Testis (tissue), 3 donors: Measurements from ENCODE around the gene STXBP6. TPM values are rescaled to one million over a fixed set of nuclear protein-coding genes. Genes with fewer than 3 reads are reported as not detected.

Experiments used
- DNase-seq: peaks from one replicate; pipeline ENCODE4 v3.0.0-alpha.2; 2019
- H3K27ac ChIP-seq, 2 donors: fragments of 200-600 bp; sonication (generic); one replicate each; pipeline ENCODE4 v1.5.1; 2019
- H3K27me3 ChIP-seq: fragments of 200-600 bp; sonication (generic); one replicate; pipeline ENCODE4 v1.5.1; 2019
- H3K36me3 ChIP-seq: fragments of 200-600 bp; sonication (generic); one replicate; pipeline ENCODE4 v1.5.1; 2017; ENCODE audit warnings: low read depth; ENCODE audit errors: missing control alignments
- H3K4me1 ChIP-seq: fragments of 200-600 bp; sonication (generic); one replicate; pipeline ENCODE4 v1.5.1; 2019
- H3K4me3 ChIP-seq, 2 donors: fragments of 200-600 bp; sonication (generic); one replicate each; pipeline ENCODE4 v1.5.1; 2017 to 2019
- H3K9me3 ChIP-seq: fragments of 200-600 bp; sonication (generic); one replicate; pipeline ENCODE4 v1.5.1; 2017
- CTCF ChIP-seq, 3 experiments: fragments of 450-650 bp in 2 of 3; fragments of 200-600 bp in 1 of 3; sonication (generic) in 1 of 3; IDR thresholded peaks; one replicate each; pipeline ENCODE4 v1.5.1; 2016 to 2019; ENCODE audit warnings: antibody characterized with exemption in 3 of 3, mild to moderate bottlenecking in 2 of 3, moderate library complexity in 1 of 3
- POLR2A ChIP-seq: fragments of 450-650 bp; IDR thresholded peaks from one replicate; pipeline ENCODE4 v1.6.1; 2017; ENCODE audit warnings: antibody characterized with exemption, mild to moderate bottlenecking, moderate library complexity
- WGBS, 2 donors: methylation state at CpG; one replicate each; pipeline ENCODE4 v1.1.5; 2018; 5-methylcytosine and 5-hydroxymethylcytosine counted together
- intact Hi-C: fragments of 100-400 bp; cut with DNase I; formaldehyde crosslinking; loops from one replicate; pipeline ENCODE4 v1.15.1; 2023; ENCODE audit warnings: low total_unique reads
- polyA plus RNA-seq: library from polyadenylated mRNA; stranded (reverse); fragments of 350-450 nt; fragmentation: Illumina TruSeq; extraction: RNeasy Lipid Tissue Mini Kit (QIAGEN cat#74804); gene quantifications from one replicate; pipeline ENCODE4 v1.2.3, GENCODE V29; 2014; ENCODE audit warnings: low read depth, low replicate concordance; ENCODE audit not compliant: insufficient read depth
- total RNA-seq, 2 donors: library from RNA; depleted of rRNA; stranded (reverse); fragments of >200 nt; gene quantifications; one replicate each; pipeline ENCODE4 v1.2.3, GENCODE V29; 2016

The STXBP6 gene
- total and polyA plus RNA-seq, 3 donors from 2014 or later: 4.7 to 11.3 (median 8.6) TPM

GRCh38 chr14:25055005-25055404, 5.1 kb upstream of the STXBP6 start:
- TF ChIP-seq CTCF (IDR thresholded peaks at IDR 0.05): no peak
- TF ChIP-seq POLR2A: no peak
- Histone ChIP-seq H3K36me3 (no peaks in the 10 kb centered on the region), H3K4me3 (no peak overlapping the region), H3K4me1 (no peaks in the 10 kb centered on the region), H3K27me3 (no peaks in the 10 kb centered on the region), H3K9me3 (no peaks in the 10 kb centered on the region), H3K27ac (no peak overlapping the region)
- WGBS, 2 donors: 93 to 95% methylated on average over 5 of the region's 5 CpGs
- no peak for DNase-seq
- intact Hi-C loops: no loop called here

GRCh38 chr14:25053585-25053984, 3.6 kb upstream of the STXBP6 start:
- H3K27ac ChIP-seq: no peak overlapping the region
- no peak for DNase-seq
- no peaks in the 10 kb centered on the region for H3K9me3 ChIP-seq
- H3K36me3 ChIP-seq: no peaks in the 10 kb centered on the region
- 81 to 86% methylated on average over 1 of the region's 1 CpG for WGBS, 2 donors
- no peak for TF ChIP-seq POLR2A
- TF ChIP-seq CTCF (IDR thresholded peaks at IDR 0.05): no peak
- H3K4me3 ChIP-seq: no peak overlapping the region
- intact Hi-C loops: no loop called here
- H3K4me1 ChIP-seq: no peaks in the 10 kb centered on the region
- H3K27me3 ChIP-seq: no peaks in the 10 kb centered on the region

- Histone ChIP-seq H3K27me3 (no peaks in the 10 kb centered on the region), H3K27ac (no peak overlapping the region), H3K4me1 (no peaks in the 10 kb centered on the region), H3K9me3 (no peaks in the 10 kb centered on the region), H3K36me3 (no peaks in the 10 kb centered on the region), H3K4me3 (no peak overlapping the region)
- DNase-seq: no peak
- intact Hi-C loops: no loop called here
- WGBS, 2 donors: 84 to 90% methylated on average over 4 of the region's 4 CpGs
- no peak for TF ChIP-seq POLR2A
- no peak for TF ChIP-seq CTCF (IDR thresholded peaks at IDR 0.05)
Measured at GRCh38 chr14:25052921-25053320, 3.0 kb upstream of the STXBP6 start.

- no peak for DNase-seq
- TF ChIP-seq POLR2A (no peak), CTCF (IDR thresholded peaks at IDR 0.05) (no peak)
- WGBS, 2 donors: 39 to 43% methylated on average over 2 of the region's 2 CpGs
- H3K27ac ChIP-seq: no peak overlapping the region
- intact Hi-C loops: no loop called here
- no peaks in the 10 kb centered on the region for H3K27me3 ChIP-seq
- no peaks in the 10 kb centered on the region for H3K4me1 ChIP-seq
- no peaks in the 10 kb centered on the region for H3K36me3 ChIP-seq
- H3K4me3 ChIP-seq: no peak overlapping the region
- H3K9me3 ChIP-seq: no peaks in the 10 kb centered on the region
Measured at GRCh38 chr14:25052385-25052784, 2.4 kb upstream of the STXBP6 start.

- no peaks in the 10 kb centered on the region for H3K36me3 ChIP-seq
- no peaks in the 10 kb centered on the region for H3K9me3 ChIP-seq
- H3K27me3 ChIP-seq: no peaks in the 10 kb centered on the region
- intact Hi-C loops: no loop called here
- no peaks in the 10 kb centered on the region for H3K4me1 ChIP-seq
- DNase-seq: no peak
- WGBS, 2 donors: 7 to 8% methylated on average over 31 of the region's 31 CpGs
- peak overlapping the region in 1 of 2 donors; percentile 60 for H3K27ac ChIP-seq
- H3K4me3 ChIP-seq: peak overlapping the region; percentile 54 to 67
- TF ChIP-seq POLR2A (no peak), CTCF (IDR thresholded peaks at IDR 0.05) (no peak)
Measured at GRCh38 chr14:25050269-25051150, 563 bp upstream of the STXBP6 start.
